Neuron (in vitro differentiated cells): Measurements from ENCODE around the gene FAM229A.

ENCODE experiments used
- H2AFZ ChIP-seq: one replicate; pipeline ENCODE4 v1.6.1; 2013; ENCODE audit warnings: low read depth, mild to moderate bottlenecking, inconsistent platforms, low read length, moderate library complexity
- H3K27me3 ChIP-seq: one replicate; pipeline ENCODE4 v1.6.1; 2013; ENCODE audit warnings: low read length; ENCODE audit not compliant: insufficient read depth
- H3K36me3 ChIP-seq: one replicate; pipeline ENCODE4 v1.6.1; 2013; ENCODE audit warnings: low read length; ENCODE audit not compliant: insufficient read depth
- H3K4me1 ChIP-seq: one replicate; pipeline ENCODE4 v1.6.1; 2013; ENCODE audit warnings: low read length; ENCODE audit not compliant: insufficient read depth
- H3K4me3 ChIP-seq: 2 replicates; pipeline ENCODE4 v1.5.1; 2013; ENCODE audit warnings: mild to moderate bottlenecking, low read length, moderate library complexity
- H3K9me3 ChIP-seq: one replicate; pipeline ENCODE4 v1.6.1; 2013; ENCODE audit warnings: low read length

FAM229A gene

GRCh38 chr1:32336963-32337675, 25.2 kb downstream of the FAM229A start:
- Histone ChIP-seq H3K4me3 (no peak overlapping the region), H3K4me1 (peaks cover 46% of the 10 kb centered on the region), H3K9me3 (no peaks in the 10 kb centered on the region), H3K27me3 (no peaks in the 10 kb centered on the region), H2AFZ (no peak overlapping the region), H3K36me3 (peaks cover 29% of the 10 kb centered on the region)

GRCh38 chr1:32336591-32336932, 25.7 kb downstream of the FAM229A start:
- H3K9me3 ChIP-seq, result no peaks in the 10 kb centered on the region

GRCh38 chr1:32335790-32336590, 26.3 kb downstream of the FAM229A start, which contains the start of gene MARCKSL1:
Gene MARCKSL1, minus strand, starts transcription at chr1:32336233. Its CDS starts 200 bp downstream, at chr1:32336033.
- no peaks in the 10 kb centered on the region for H3K9me3 ChIP-seq
- H3K4me3 ChIP-seq, result peak within 1 kb of the TSS; percentile 58
- no peak within 1 kb of the TSS for H2AFZ ChIP-seq
- H3K36me3 ChIP-seq, result peaks cover 36% of the 10 kb centered on the region
- peaks cover 46% of the 10 kb centered on the region for H3K4me1 ChIP-seq
- H3K27me3 ChIP-seq, result no peaks in the 10 kb centered on the region

More at GRCh38 chr1:32336591-32336932, 25.7 kb downstream of the FAM229A start:
- Histone ChIP-seq H3K27me3 (no peaks in the 10 kb centered on the region), H3K4me3 (peak overlapping the region; percentile 58), H3K4me1 (peaks cover 46% of the 10 kb centered on the region), H3K36me3 (peaks cover 33% of the 10 kb centered on the region), H2AFZ (no peak overlapping the region)

- H2AFZ ChIP-seq, result no peak overlapping the region
- H3K36me3 ChIP-seq, result peaks cover 36% of the 10 kb centered on the region
- no peaks in the 10 kb centered on the region for H3K9me3 ChIP-seq
- H3K4me3 ChIP-seq, result peak overlapping the region; percentile 58
- peaks cover 46% of the 10 kb centered on the region for H3K4me1 ChIP-seq
- no peaks in the 10 kb centered on the region for H3K27me3 ChIP-seq
Measured at GRCh38 chr1:32335535-32335789, 26.8 kb downstream of the FAM229A start.

- no peak overlapping the region for H2AFZ ChIP-seq
- no peaks in the 10 kb centered on the region for H3K9me3 ChIP-seq
- peak overlapping the region; percentile 58 for H3K4me3 ChIP-seq
- no peaks in the 10 kb centered on the region for H3K27me3 ChIP-seq
- peaks cover 40% of the 10 kb centered on the region for H3K36me3 ChIP-seq
- H3K4me1 ChIP-seq, result peaks cover 46% of the 10 kb centered on the region
Measured at GRCh38 chr1:32334864-32335534, 27.3 kb downstream of the FAM229A start.

- Histone ChIP-seq H3K27me3 (no peaks in the 10 kb centered on the region), H2AFZ (no peak overlapping the region), H3K4me3 (peak overlapping the region; percentile 58), H3K9me3 (no peaks in the 10 kb centered on the region), H3K36me3 (peaks cover 45% of the 10 kb centered on the region), H3K4me1 (peaks cover 46% of the 10 kb centered on the region)
Measured at GRCh38 chr1:32334274-32334861, 27.9 kb downstream of the FAM229A start.

GRCh38 chr1:32333251-32333963, 28.9 kb downstream of the FAM229A start:
- Histone ChIP-seq H3K4me3 (peak overlapping the region; percentile 58), H3K9me3 (no peaks in the 10 kb centered on the region), H3K36me3 (peaks cover 54% of the 10 kb centered on the region), H2AFZ (no peak overlapping the region), H3K4me1 (peaks cover 39% of the 10 kb centered on the region), H3K27me3 (no peaks in the 10 kb centered on the region)

GRCh38 chr1:32332290-32333079, 29.8 kb downstream of the FAM229A start:
- H3K36me3 ChIP-seq, result peaks cover 61% of the 10 kb centered on the region
- H3K4me1 ChIP-seq, result peaks cover 30% of the 10 kb centered on the region
- H3K27me3 ChIP-seq, result no peaks in the 10 kb centered on the region
- no peak overlapping the region for H3K4me3 ChIP-seq
- H3K9me3 ChIP-seq, result no peaks in the 10 kb centered on the region
- H2AFZ ChIP-seq, result no peak overlapping the region

- Histone ChIP-seq H3K27me3 (no peaks in the 10 kb centered on the region), H3K36me3 (peaks cover 69% of the 10 kb centered on the region), H3K4me3 (no peak overlapping the region), H3K9me3 (no peaks in the 10 kb centered on the region), H3K4me1 (peaks cover 21% of the 10 kb centered on the region), H2AFZ (no peak overlapping the region)
Measured at GRCh38 chr1:32331549-32331948, 30.7 kb downstream of the FAM229A start.

- Histone ChIP-seq H3K4me1 (peaks cover 17% of the 10 kb centered on the region), H3K4me3 (no peak overlapping the region), H3K9me3 (no peaks in the 10 kb centered on the region), H3K36me3 (peaks cover 69% of the 10 kb centered on the region), H2AFZ (no peak overlapping the region), H3K27me3 (no peaks in the 10 kb centered on the region)
Measured at GRCh38 chr1:32330558-32331151, 31.6 kb downstream of the FAM229A start.

- peaks cover 17% of the 10 kb centered on the region for H3K4me1 ChIP-seq
- H2AFZ ChIP-seq, result no peak overlapping the region
- no peaks in the 10 kb centered on the region for H3K27me3 ChIP-seq
- peaks cover 74% of the 10 kb centered on the region for H3K36me3 ChIP-seq
- no peaks in the 10 kb centered on the region for H3K9me3 ChIP-seq
- H3K4me3 ChIP-seq, result no peak overlapping the region
Measured at GRCh38 chr1:32329931-32330466, 32.3 kb downstream of the FAM229A start.
